Right hindlimb (tissue), 1 donor: ENCODE measurements around the gene TRAPPC8.

ENCODE experiments used
- DNase-seq: peaks from one replicate; pipeline ENCODE4 v3.0.0-alpha.2; 2018

The TRAPPC8 gene

GRCh38 chr18:31791817-31792579, 150.9 kb downstream of the TRAPPC8 start:
- DNase-seq, result no peak

DNA sequence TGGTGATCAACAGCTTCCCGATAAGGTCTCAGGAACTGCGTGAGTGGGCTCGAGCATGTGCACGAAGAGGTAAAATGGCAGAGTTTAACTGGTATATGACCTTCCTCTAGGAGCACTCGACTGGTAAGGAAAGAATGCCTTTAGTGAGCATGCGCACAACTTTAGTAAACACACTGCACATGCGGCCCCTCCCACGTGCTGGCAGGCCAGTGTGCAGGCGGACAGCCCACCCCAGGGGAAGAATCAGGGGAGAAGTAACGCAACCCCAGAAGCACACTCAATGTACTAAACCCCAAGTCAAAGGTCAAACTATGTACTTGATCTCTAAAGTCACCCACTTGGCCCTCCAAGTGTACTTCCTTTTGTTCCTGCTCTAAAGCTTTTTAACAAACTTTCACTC, 153.5 kb downstream of the TRAPPC8 start:
- no peak for DNase-seq

- no peak for DNase-seq
Measured at GRCh38 chr18:31783059-31783458, 159.9 kb downstream of the TRAPPC8 start.
